Fibroblast of pulmonary artery (primary cell): ENCODE results near the gene RALBP1.
"Not testable (repeated sequence)": the region's sequence is repeated elsewhere in the genome, so short reads cannot be mapped to it uniquely, and the experiment has no call there.

Source experiments
- DNase-seq: peaks from one replicate; pipeline ENCODE4 v3.0.0-alpha.2; 2010; ENCODE audit warnings: low read depth
- H3K4me3 ChIP-seq: replicated peaks from 2 replicates; pipeline ENCODE4 v1.5.1; 2011; ENCODE audit warnings: low read depth, mild to moderate bottlenecking, control low read depth, low read length, moderate library complexity
- CTCF ChIP-seq: IDR thresholded peaks from 2 replicates; pipeline ENCODE4 v1.5.1; 2011; ENCODE audit warnings: mild to moderate bottlenecking, control low read depth, low read length, inconsistent platforms; ENCODE audit errors: missing control alignments

The RALBP1 gene

DNA sequence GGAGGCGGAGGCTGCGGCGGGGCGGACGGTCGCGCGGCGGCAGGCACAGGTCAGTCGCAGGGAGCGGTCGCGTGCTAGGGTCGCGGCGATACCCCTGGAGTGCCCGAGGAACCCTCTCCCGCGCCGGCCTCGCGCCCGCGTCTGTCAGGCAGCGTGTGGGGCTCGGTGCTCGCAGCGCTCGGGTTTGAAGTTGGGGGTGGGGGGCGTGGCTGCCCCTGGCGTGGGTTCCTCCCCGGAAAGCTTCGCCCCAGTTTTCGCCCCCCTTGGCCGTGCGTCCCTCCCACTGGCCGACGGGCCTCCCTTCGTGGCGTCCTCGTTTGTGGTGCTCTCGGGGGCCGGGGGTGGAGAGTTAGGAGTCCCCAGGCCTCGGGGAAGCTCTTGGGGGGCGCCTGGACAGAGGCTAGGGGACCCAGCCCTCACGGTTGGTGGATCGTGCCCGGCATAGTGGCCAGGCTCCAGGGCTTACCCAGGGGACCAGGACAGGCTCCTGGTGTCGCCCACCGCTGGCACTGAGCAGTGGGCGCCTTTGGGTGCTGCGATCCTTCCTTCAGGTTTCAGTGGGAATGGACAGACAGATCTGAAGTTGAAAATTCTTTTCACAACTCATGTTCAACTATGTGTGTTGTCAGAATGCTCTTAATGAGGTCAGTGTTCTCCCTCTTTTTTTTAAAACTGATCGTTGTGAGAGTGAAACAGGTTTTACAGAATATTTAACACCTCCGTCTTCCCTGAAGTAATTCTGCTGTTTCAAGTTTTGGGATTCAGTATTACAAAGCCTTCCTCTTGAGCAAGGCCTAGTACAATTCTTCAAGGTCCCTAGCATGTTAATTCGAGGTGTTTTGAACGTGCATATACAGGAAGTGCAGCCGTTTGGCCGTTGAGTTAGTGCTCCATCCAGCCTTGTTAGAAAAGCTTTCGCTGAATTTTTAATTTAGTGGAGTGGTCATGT lies 604 bp downstream of the RALBP1 start:
- peak; percentile 29 for DNase-seq
- peak overlapping the region; percentile 91 for H3K4me3 ChIP-seq
- TF ChIP-seq CTCF: no peak

- peak overlapping the region; percentile 91 for H3K4me3 ChIP-seq
- DNase-seq: not testable (repeated sequence)
Observed at GRCh38 chr18:9476949-9477348, 1.6 kb downstream of the RALBP1 start.

DNA sequence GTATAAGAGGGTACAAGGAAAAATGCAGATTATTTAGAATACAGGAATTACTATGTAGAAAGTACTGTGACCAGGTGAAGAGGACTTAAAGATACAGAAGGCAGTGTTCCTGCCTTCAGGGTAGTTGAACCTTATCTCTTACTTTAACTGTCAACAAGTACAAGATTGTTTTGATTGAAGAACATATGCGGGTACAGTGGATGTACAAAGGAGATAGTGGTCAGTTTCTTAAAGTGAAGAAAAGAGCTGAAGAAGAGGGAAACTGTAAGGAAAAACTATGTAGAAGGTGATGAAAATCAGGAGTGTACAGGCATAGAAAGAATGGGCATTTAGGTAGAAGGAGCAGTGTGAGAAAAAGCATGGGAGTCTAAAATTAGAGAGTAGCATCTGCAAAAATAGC lies 2.2 kb downstream of the RALBP1 start:
- TF ChIP-seq CTCF: no peak
- no peak for DNase-seq
- H3K4me3 ChIP-seq: no peak overlapping the region

DNA sequence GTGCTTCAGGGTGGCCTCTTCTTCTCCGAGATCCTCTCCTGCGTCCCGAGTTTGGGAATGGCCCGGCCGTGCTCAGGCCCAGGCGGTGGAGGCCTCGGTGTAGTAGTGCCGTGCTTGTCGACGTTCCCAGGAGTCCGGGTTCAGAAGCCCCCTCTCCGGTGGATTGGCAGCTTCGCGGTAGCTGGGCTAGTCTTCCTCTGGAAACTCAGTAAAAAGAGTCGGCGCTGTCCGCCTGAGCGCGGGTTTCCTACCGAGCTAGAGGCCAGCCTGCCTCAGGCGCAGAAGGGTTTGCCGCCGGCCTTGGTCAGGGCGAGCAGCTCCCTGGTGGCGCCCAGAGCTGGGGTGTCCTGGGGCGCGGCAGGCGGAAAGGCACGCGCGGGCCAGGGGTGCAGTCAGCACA lies 3.2 kb downstream of the RALBP1 start:
- H3K4me3 ChIP-seq: no peak overlapping the region
- DNase-seq: no peak
- TF ChIP-seq CTCF: no peak

GRCh38 chr18:9482790-9483189 lies 7.5 kb downstream of the RALBP1 start:
- DNase-seq: no peak
- TF ChIP-seq CTCF: no peak
- H3K4me3 ChIP-seq: no peak overlapping the region

DNA sequence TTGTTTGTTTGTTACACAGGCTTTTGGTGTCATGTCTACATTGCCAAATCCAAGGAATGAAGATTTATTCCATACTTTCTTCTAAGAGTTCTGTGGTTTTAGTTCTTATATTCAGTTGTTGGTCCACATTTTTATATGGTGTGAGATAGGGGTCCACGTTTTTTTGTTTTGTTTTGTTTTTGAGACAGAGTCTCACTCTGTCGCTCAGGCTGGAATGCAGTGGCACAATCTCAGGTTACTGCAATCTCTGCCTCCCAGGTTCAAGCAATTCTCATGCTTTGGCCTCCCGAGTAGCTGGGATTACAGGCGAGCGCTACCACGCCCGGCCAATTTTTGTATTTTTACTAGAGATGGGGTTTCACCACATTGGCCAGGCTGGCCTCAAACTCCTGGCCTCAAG lies 8.2 kb downstream of the RALBP1 start:
- no peak overlapping the region for H3K4me3 ChIP-seq
- TF ChIP-seq CTCF: no peak
- DNase-seq: no peak

DNA sequence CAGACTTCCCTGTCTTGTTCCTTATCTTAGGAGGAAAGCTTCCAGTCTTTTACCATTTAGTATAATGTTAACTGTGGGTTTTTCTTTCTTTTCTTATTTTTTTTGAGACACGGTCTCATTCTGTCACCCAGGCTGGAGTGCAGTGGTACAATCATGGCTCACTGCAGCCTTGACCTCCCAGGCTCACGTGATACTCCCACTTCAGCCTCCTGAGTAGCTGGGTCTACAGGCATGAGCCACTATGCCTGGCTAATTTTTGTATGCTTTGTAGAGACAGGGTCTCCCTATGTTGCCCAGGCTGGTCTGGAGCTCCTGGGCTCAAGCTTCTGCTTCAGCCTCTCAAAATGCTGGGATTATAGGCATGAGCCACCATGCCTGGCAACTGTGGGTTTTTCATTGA lies 9.5 kb downstream of the RALBP1 start:
- not testable (repeated sequence) for DNase-seq, H3K4me3 ChIP-seq

DNA sequence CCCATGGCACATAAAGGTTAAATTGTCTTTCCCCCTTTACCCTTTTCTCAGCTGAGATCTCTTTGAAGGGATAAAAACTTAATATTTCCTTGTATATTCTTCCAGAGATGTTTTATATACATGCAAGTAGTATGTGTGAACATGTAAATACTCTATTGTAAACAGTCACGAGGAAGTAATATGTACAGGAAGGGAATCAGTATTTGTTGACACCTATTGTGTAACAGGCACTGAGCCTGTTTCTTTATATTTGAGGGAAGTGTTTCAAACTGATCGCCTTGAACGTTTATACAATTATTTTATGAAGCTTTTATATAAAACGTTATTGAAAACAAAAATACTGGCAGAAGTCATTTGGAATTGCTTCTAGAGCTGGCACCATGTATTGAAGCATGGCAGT lies 13.2 kb downstream of the RALBP1 start:
- DNase-seq: no peak
- no peak for TF ChIP-seq CTCF
- no peak overlapping the region for H3K4me3 ChIP-seq
